Panc1 (cell line): ENCODE results near the gene CDK8. TPM values are rescaled to one million over a fixed set of nuclear protein-coding genes. Genes with fewer than 3 reads are reported as not detected.

Source experiments
- ATAC-seq: fragments of 200-7000 bp; cut with Tn5 transposase; 2 replicates; pipeline ENCODE4 v1.9.1; 2020; ENCODE audit warnings: mild to moderate bottlenecking, moderate library complexity
- BruUV-seq: library from RNA; stranded (reverse); fragments of 400-500 nt; replicated peaks from 2 replicates; lab custom pipeline; 2021; lab: Mats Ljungman, UMichigan
- CTCF ChIA-PET: fragments of 300-600 bp; sonication (Branson Sonifier 250); formaldehyde crosslinking; loops from one replicate; lab custom pipeline; 2022; ENCODE audit warnings: antibody characterized with exemption; lab: Charles Lee
- POLR2A ChIA-PET: fragments of 300-600 bp; sonication (Branson Sonifier 250); formaldehyde crosslinking; loops from one replicate; lab custom pipeline; 2022; ENCODE audit warnings: antibody characterized with exemption; lab: Charles Lee
- DNase-seq: peaks from one replicate; pipeline ENCODE4 v3.0.0-alpha.2; 2010; ENCODE audit warnings: low read depth, low spot score
- H3K27ac ChIP-seq: 2 replicates; pipeline ENCODE4 v1.5.1; 2011; ENCODE audit warnings: mild to moderate bottlenecking, low read length, inconsistent platforms
- H3K27me3 ChIP-seq: fragments of 200-500 bp; sonication (Bioruptor generic); 2 replicates; pipeline ENCODE4 v1.6.0; 2014; ENCODE audit warnings: low read length, inconsistent platforms; ENCODE audit not compliant: control insufficient read depth, insufficient read depth
- H3K36me3 ChIP-seq: fragments of 200-500 bp; sonication (Bioruptor generic); 2 replicates; pipeline ENCODE4 v1.5.1; 2014; ENCODE audit warnings: inconsistent platforms, mild to moderate bottlenecking, low read length, moderate library complexity; ENCODE audit not compliant: control insufficient read depth, insufficient read depth
- H3K4me1 ChIP-seq: 2 replicates; pipeline ENCODE4 v1.5.1; 2011; ENCODE audit warnings: inconsistent platforms, mild to moderate bottlenecking, low read length, moderate library complexity; ENCODE audit not compliant: control insufficient read depth, insufficient read depth
- H3K4me3 ChIP-seq, 2 experiments: 2 replicates each; pipeline ENCODE4 v1.5.1; 2011 to 2012; ENCODE audit warnings: low read depth in 2 of 2, low read length in 2 of 2, mild to moderate bottlenecking in 2 of 2, inconsistent platforms in 1 of 2, moderate library complexity in 1 of 2
- H3K9me3 ChIP-seq: fragments of 200-500 bp; sonication (Bioruptor generic); 2 replicates; pipeline ENCODE4 v1.5.1; 2014; ENCODE audit warnings: low read depth, mild to moderate bottlenecking, inconsistent platforms, low read length, moderate library complexity; ENCODE audit not compliant: control insufficient read depth, insufficient read depth
- POLR2AphosphoS5 ChIP-seq: IDR thresholded peaks from 2 replicates; pipeline ENCODE4 v1.6.1; 2012; ENCODE audit warnings: mild to moderate bottlenecking, low read depth, low read length, moderate library complexity
- SIN3A ChIP-seq: IDR thresholded peaks from 2 replicates; pipeline ENCODE4 v1.6.1; 2012; ENCODE audit warnings: low read depth, mild to moderate bottlenecking, low read length, moderate library complexity, borderline replicate concordance; ENCODE audit not compliant: insufficient read depth
- TCF7L2 ChIP-seq: IDR thresholded peaks from 2 replicates; pipeline ENCODE4 v1.6.1; 2011; ENCODE audit warnings: mild to moderate bottlenecking, low read depth, low read length, inconsistent platforms
- in situ Hi-C: cut with HindIII; loops from 2 replicates; pipeline ENCODE4 v1.10.0; 2016; ENCODE audit warnings: low sequenced_read_pairs, low pct_unique_long_range_greater_than_20kb
- intact Hi-C: fragments of 100-400 bp; cut with micrococcal nuclease; formaldehyde crosslinking; loops from one replicate; pipeline ENCODE4 v1.10.0; 2022; ENCODE audit not compliant: unreplicated experiment
- total RNA-seq: library from RNA; stranded (reverse); gene quantifications from one replicate; pipeline ENCODE4 v1.2.1, GENCODE V29; 2021; ENCODE audit not compliant: unreplicated experiment
- TF ChIP-seq, protein P1 (sequence below), 2 experiments: IDR thresholded peaks; 2 replicates each; pipeline ENCODE4 v1.6.1; 2011 to 2012; ENCODE audit warnings: low read depth in 2 of 2, control low read depth in 1 of 2, low read length in 1 of 2, mild to moderate bottlenecking in 1 of 2, moderate library complexity in 1 of 2; ENCODE audit not compliant: insufficient read depth in 1 of 2
- TF ChIP-seq, protein P2 (sequence below): fragments of 450-650 bp; IDR thresholded peaks from 2 replicates; pipeline ENCODE4 v1.5.1; 2017; ENCODE audit warnings: mild to moderate bottlenecking

Gene CDK8
- total RNA-seq, 1 experiment from 2014 or later: 14.9 TPM

DNA sequence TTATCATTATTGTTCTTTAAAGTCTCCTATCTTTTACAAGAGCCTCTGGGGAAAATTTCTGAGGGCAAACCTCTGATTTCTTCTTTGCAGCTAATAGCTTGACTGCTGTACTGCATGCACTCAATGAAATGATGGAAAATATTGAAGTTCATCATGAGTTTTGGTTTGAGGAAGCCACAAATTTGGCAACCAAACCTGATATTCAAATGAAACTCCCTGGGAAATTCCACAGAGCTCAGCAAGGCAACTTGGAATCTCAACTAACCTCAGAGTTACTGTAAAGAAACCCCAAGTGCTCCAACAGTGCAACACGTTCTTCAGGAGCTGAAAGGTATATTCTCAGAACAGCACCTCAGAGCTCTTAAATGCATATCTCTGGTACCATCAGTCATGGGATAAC lies 17.6 kb upstream of the CDK8 start:
- no peak for DNase-seq
- TF ChIP-seq, protein P1, sequence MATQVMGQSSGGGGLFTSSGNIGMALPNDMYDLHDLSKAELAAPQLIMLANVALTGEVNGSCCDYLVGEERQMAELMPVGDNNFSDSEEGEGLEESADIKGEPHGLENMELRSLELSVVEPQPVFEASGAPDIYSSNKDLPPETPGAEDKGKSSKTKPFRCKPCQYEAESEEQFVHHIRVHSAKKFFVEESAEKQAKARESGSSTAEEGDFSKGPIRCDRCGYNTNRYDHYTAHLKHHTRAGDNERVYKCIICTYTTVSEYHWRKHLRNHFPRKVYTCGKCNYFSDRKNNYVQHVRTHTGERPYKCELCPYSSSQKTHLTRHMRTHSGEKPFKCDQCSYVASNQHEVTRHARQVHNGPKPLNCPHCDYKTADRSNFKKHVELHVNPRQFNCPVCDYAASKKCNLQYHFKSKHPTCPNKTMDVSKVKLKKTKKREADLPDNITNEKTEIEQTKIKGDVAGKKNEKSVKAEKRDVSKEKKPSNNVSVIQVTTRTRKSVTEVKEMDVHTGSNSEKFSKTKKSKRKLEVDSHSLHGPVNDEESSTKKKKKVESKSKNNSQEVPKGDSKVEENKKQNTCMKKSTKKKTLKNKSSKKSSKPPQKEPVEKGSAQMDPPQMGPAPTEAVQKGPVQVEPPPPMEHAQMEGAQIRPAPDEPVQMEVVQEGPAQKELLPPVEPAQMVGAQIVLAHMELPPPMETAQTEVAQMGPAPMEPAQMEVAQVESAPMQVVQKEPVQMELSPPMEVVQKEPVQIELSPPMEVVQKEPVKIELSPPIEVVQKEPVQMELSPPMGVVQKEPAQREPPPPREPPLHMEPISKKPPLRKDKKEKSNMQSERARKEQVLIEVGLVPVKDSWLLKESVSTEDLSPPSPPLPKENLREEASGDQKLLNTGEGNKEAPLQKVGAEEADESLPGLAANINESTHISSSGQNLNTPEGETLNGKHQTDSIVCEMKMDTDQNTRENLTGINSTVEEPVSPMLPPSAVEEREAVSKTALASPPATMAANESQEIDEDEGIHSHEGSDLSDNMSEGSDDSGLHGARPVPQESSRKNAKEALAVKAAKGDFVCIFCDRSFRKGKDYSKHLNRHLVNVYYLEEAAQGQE (IDR thresholded peaks at IDR 0.05; ENCODE audit: insufficient read depth in 1 of 2, low read depth in 2 of 2, low read length in 1 of 2): no peak
- TF ChIP-seq, protein P2, sequence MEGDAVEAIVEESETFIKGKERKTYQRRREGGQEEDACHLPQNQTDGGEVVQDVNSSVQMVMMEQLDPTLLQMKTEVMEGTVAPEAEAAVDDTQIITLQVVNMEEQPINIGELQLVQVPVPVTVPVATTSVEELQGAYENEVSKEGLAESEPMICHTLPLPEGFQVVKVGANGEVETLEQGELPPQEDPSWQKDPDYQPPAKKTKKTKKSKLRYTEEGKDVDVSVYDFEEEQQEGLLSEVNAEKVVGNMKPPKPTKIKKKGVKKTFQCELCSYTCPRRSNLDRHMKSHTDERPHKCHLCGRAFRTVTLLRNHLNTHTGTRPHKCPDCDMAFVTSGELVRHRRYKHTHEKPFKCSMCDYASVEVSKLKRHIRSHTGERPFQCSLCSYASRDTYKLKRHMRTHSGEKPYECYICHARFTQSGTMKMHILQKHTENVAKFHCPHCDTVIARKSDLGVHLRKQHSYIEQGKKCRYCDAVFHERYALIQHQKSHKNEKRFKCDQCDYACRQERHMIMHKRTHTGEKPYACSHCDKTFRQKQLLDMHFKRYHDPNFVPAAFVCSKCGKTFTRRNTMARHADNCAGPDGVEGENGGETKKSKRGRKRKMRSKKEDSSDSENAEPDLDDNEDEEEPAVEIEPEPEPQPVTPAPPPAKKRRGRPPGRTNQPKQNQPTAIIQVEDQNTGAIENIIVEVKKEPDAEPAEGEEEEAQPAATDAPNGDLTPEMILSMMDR: no peak
- TF ChIP-seq SIN3A (no peak), POLR2AphosphoS5 (no peak), TCF7L2 (no peak)
- CTCF ChIA-PET: no interaction called here
- Histone ChIP-seq H3K9me3 (no peaks in the 10 kb centered on the region), H3K36me3 (no peaks in the 10 kb centered on the region), H3K4me1 (no peaks in the 10 kb centered on the region), H3K27ac (no peak overlapping the region), H3K4me3 (no peak overlapping the region), H3K27me3 (no peaks in the 10 kb centered on the region)
- intact Hi-C loops: no loop called here
- POLR2A ChIA-PET: no interaction called here
- no TSS peak for BruUV-seq
- in situ Hi-C loops: no loop called here
- ATAC-seq: no peak

DNA sequence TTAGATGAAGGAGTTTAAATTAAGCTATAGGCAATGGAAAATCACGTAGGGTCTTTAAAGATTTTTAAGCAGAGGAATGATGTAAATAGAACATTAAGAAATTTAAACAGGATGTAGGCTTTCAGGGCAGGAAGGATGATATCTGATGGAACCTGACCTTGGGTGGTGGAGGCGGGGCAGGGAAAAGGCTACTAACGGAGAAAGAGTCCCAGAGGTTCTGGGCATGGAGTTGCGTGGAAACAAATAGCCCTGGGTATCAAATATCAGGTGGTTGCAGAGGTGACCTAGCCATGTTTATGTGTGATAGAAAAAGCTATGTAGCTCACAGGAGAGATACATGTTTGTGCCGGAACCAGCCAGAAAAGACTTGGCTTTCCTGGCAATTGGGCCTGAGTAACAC lies 7.8 kb upstream of the CDK8 start:
- CTCF ChIA-PET: no interaction called here
- DNase-seq (no peak), ATAC-seq (no peak)
- no peaks in the 10 kb centered on the region; the same call in 1 of the 2 replicates for H3K27me3 ChIP-seq
- no peaks in the 10 kb centered on the region for H3K4me1 ChIP-seq
- POLR2A ChIA-PET: no interaction called here
- no peak for TF ChIP-seq POLR2AphosphoS5
- intact Hi-C loops: no loop called here
- BruUV-seq: no TSS peak
- H3K9me3 ChIP-seq: no peaks in the 10 kb centered on the region
- in situ Hi-C loops: no loop called here
- no peak overlapping the region for H3K27ac ChIP-seq
- H3K4me3 ChIP-seq: no peak overlapping the region
- H3K36me3 ChIP-seq: no peaks in the 10 kb centered on the region

DNA sequence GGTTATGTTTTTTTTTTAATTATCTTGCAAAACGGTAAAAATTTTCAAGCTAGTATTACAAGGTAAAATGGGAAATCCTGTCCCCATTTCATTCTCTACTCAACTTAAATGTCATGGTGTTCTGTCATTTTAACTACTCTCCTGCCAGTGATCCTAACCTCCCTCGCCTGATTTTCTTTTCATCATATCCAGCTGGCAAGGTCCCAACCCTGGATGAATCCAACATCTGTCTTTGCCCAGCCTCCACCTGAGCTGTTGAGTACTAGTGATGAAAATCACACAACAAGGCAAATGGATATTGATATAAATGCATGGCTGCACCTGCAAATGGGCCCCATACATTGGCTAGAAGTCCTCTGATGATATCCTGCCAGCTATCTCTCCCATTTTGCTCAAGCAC lies 6.9 kb upstream of the CDK8 start:
- in situ Hi-C loops (no loop called here), intact Hi-C loops (no loop called here)
- POLR2A ChIA-PET: no interaction called here
- Histone ChIP-seq H3K27me3 (no peaks in the 10 kb centered on the region; the same call in 1 of the 2 replicates), H3K4me3 (no peak overlapping the region), H3K4me1 (no peaks in the 10 kb centered on the region), H3K27ac (no peak overlapping the region), H3K36me3 (no peaks in the 10 kb centered on the region), H3K9me3 (no peaks in the 10 kb centered on the region)
- ATAC-seq: no peak
- TF ChIP-seq, protein P1 (IDR thresholded peaks at IDR 0.05; ENCODE audit: insufficient read depth in 1 of 2, low read depth in 2 of 2, low read length in 1 of 2): no peak
- TF ChIP-seq TCF7L2 (no peak), SIN3A (no peak), POLR2AphosphoS5 (no peak)
- TF ChIP-seq, protein P2: no peak
- CTCF ChIA-PET: no interaction called here
- BruUV-seq: no TSS peak
- DNase-seq: no peak
